GM19035 (cell line): ENCODE measurements around the gene NUP205.
A peak's percentile ranks its signal among the peaks of the same experiment; 100 is the strongest.
"Not testable (repeated sequence)": the region's sequence is repeated elsewhere in the genome, so short reads cannot be mapped to it uniquely, and the experiment has no call there.

ENCODE experiments used
- ATAC-seq: cut with Tn5 transposase; IDR thresholded peaks from one replicate; pipeline ENCODE4 v1.9.1; 2021; ENCODE audit not compliant: unreplicated experiment

NUP205 gene

GRCh38 chr7:135620447-135620846, 62.7 kb downstream of the NUP205 start:
- ATAC-seq: no peak

DNA sequence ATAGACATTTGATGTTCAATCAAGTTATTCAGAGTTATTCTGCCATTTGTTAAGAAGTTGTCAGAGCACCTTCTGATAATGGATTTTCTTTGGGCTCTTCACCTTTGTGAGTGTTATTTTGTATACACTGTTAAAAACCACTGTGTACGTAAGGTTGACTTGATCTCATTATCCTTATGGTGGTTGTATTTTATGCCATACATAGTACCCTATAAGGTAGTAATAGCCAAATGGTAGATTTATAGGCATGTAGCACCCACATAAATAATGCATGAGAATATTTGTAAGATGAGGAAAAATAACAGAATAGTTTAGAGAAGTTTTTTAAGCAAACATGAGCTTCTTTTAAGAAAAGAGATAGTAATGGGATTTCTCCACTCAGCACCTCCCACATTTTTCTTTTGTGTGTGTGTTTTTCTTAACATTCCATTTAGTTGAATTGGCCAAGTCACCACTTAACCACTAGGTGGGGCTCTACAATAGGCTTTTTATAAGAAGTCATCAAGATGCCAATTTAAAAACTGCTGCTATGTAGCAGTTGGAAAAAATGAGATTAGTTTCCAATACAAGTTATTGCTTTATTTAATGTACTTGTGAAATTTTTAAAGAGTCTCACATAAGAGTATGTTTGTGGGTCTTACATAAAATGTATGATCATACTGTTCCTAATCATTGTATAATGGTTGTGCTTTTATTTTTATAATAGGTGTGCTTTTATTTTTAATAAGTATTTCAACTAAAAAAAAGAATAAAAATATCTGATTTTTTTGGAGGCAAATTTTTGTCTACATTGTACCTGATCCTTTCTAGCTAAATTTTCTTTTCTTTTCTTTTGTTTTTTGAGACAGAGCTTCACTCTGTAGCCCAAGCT, 63.5 kb downstream of the NUP205 start:
- ATAC-seq: no peak

- no peak for ATAC-seq
These were observed 76.6 kb downstream of the NUP205 start for GRCh38 chr7:135634191-135634878.

DNA sequence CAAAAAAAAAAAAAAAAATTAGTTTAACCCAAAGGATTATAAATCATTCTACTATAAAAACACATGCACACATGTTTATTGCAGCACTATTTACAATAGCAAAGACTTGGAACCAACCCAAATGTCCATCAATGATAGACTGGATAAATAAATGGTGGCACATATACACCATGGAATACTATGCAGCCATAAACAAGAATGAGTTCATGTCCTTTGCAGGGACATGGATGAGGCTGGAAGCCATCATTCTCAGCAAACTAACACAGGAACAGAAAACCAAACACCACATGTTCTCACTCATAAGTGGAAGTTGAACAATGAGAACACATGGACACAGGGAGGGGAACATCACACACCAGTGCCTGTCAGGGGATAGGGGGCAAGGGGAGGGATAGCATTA, 82.0 kb downstream of the NUP205 start:
- not testable (repeated sequence) for ATAC-seq

DNA sequence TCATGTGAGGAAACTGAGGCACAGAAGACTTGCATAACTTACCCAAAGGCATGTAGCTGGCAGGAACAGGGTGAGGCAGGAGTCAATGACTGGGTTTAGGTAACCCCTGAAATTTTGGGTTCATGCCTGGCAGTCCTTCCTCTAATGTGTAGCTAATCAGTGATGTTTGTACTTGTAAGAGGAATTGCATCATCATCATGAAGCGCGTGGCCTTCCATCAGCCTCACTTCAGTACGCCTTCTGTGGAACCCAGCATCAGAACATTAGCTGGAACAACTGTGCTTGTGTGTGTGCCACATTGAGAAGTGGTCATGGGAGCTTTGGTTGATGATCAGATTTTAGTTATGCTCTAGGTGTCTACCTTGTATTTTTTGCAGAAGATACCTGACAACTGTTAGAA, 86.4 kb downstream of the NUP205 start:
- no peak for ATAC-seq

DNA sequence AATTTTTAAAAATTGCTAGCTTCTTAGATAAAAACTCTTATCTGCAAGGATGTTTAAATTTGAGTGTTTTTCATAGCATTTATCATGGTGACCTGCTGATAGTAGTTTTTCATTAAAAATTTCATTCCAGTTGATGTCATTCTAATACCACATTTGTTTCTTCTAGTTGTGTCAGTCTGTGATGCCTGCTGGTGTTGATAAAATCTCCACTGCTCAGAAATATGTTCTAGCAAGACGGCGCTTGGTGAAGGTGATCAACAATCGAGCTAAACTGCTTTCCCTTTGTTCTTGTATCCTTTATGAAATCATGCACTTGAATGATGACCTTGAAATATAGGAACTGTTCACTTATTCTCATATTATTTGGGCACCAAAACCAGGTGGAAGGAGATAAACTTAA, 87.0 kb downstream of the NUP205 start:
- no peak for ATAC-seq

- peak; percentile 49 for ATAC-seq
These were observed 87.7 kb downstream of the NUP205 start for GRCh38 chr7:135645296-135645904.

DNA sequence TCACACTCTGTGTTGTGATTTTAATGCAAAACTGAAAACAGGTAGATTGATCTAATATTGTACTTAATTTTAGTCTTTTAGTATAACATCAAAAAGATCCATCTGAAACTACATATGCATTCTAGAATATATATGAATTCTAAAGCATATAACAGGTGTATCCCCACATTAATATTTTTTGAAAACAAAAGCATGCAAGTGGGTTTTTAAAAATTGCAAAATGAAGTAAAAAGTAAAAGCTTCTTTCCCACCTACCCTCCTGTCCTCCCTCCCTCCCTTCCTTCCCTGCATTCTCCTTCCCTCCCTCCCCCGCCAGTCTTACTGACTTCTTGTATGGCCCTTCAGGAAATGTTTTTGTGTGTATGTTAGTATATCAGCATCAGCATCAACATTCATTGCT, 90.0 kb downstream of the NUP205 start:
- no peak for ATAC-seq

DNA sequence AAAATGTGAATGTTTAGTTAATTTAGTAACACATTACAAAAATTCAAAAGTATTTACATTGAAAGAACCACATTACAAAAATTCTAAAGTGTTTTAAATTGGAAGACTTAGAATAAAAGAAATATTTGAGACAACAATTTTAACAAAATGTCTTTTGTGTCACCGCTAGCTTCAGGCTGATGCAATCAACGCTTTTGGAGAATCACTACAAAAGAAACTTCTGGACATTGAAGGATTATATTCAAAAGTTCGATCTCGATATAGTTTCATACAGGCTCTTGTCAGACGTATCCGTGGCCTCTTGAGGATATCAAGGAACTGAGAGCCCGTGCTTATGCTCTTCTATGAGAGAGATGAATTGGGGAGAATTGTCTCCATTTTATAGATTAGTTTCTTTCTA, 90.5 kb downstream of the NUP205 start:
- ATAC-seq: no peak

DNA sequence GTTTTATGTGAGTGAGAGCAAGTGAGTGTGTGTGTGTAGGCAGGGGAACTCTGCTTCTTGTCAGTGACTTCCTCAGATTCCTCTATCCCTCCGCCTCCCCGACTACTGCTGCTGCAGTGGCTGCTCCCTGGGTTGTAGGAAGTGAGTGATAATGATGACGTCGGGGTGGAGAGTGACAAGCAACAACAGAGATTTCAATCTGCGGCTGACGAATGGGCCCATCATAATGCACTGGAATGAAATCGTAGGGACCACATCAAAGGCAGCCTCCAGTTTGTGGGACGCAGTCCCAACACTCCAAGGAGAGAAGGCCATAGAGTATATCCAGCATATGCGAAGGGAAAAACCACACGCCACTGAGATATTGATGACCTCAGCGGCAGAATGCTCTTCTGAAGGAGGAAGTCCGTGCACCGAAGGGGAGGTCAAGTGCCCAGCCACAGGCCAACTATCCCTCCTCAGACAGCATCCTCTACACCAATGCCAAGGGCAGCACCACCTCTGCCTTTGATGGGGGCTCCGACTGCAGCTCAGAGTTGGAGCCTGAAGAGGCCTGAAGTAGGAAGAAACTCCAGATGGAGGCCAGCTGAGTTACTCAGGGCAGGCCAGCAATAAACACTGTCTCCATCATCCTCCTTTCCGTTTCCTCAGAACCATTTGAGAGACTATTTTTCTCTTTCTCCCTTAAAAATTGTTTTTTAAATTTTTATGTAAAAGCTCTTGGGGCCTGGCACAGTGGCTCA, 93.3 kb downstream of the NUP205 start:
- ATAC-seq: no peak

DNA sequence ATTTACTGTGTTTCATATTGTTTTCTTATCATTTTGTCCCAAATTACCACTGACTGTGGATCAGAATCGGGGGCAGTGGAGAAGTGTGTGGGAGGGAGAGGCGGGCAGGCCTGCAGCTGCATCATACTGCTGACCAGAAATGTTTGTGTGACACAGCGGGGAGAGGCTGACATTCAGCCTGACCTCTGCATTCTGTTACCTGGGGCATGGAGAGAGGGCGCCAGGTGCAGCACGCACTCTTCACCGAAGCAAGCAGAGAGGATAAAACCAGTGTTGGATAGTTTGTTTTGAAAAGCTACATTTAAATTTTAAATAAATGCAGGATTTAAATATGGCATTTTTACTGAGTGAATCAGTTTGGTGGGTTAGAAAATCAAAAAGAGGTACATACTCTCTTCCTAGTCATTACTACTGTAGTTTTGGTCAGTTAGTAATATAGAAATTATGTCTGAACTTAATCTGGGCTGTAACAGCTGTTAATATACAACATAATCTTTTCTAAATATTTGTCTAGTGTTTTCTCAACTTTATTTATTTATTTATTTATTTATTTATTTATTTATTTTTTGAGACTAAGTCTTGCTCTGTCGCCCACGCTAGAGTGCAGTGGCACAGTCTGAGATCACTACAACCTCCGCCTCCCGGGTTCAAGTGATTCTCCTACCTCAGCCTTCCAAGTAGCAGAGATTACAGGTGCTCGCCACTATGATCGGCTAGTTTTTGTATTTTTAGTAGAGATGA, 95.8 kb downstream of the NUP205 start:
- no peak for ATAC-seq

- ATAC-seq: no peak
These were observed 100.8 kb downstream of the NUP205 start for GRCh38 chr7:135658564-135658963.

DNA sequence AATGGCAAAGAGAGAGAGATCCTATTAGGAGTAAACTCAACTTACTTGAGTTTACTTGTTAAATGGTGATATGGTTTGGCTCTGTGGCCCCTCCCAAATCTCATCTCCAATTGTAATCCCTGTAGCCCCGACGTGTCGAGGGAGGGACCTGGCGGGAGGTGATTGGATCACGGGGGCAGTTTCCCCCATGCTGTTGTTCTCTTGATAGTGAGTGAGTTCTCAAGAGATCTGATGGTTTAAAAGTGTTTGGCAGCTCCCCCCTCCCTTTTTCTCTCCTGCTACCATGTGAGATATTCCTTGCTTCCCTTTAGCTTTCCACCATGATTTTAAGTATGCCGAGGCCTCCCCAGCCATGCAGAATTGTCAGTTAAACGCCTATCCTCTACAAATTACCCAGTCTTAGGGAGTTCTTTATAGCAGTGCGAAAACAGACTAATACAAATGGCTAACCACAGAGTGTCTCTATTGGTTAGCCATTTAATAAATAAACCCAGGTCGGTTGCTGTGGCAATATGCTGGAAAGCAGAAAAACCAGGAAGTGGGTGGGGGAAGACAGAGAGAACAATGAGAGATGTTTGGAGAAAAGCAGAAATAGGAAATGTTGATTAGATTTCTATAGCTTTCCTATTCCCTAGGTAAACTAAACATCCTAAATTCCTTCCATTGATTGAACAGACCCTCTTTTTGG, 101.6 kb downstream of the NUP205 start:
- no peak for ATAC-seq

DNA sequence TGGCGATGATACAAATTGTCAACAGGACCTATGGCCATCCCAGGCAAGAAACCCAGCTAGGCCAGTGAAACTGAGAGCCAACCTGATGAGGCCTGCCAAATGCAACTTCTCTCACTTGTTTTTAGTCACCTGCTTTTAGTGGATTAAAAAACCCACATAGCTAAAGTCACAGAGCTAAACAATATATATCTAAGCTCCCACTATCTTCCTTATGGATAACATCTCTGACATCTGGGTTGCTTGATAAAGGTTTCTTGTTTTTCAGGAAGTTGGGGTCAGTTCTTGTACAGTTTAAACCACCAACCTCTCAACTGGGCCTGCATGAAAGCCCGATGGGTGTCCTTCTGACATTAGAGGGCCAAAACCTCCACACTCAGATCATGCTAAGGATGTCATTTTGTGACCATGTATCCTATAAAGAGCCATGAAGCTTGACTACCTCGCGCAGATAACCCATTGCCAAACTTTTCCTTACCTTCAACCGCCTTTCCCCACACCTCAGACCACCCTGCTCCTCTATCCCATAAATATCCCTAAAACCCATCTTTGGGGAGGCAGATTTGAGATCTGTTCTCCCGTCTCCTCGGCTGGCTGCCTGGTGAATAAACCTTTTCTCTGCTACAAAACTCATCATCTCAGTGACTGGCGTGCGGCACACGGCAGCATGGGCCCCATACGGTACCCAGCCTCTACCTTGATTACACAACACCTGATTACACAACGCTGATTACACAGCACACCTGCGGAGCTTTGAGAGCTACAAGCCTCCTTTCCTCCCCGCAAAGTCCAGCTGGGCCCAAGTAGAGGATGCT, 103.8 kb downstream of the NUP205 start:
- ATAC-seq: no peak

DNA sequence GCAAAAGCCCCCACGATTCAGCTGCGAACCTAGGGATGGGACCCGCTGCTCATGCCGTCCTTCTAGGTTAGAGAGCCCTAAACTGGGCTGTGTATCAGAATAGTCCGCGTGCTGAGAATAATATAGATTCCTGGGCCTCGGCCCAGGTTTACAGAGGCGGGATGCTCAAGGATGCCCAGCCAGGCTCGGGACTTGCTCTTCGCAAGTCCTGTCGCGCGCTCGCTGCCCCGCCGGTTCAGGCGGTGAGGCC, 104.3 kb downstream of the NUP205 start:
- no peak for ATAC-seq

- ATAC-seq: peak; percentile 96
These were observed 104.8 kb downstream of the NUP205 start, which contains the start of gene STMP1 for GRCh38 chr7:135662373-135663114. Gene STMP1, plus strand, starts transcription at chr7:135662514.

DNA sequence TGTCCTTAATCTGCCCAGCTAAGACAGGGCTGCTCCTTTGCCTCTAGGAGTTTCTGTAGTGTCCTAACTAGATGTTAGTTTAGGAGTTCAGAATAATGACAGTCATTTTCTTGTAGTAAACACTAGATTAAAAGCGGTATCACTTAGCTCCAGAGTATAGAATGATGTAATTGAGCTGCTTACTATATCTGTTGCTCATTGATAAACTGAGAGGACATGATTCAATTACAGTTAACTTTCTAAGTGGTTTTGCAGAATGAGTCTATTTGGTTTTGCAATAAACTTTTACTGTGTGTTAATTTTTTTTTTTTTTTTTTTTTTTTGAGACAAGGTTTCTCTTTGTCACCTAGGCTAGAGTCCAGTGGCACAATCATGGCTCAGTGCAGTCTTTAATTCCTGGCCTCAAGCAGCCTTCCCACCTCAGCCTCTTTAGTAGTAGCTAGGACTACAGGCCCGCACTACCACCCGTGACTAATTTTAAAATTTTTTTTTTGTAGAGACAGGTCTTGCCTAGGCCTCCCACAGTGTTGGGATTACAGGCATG, 106.4 kb downstream of the NUP205 start:
- ATAC-seq: no peak

DNA sequence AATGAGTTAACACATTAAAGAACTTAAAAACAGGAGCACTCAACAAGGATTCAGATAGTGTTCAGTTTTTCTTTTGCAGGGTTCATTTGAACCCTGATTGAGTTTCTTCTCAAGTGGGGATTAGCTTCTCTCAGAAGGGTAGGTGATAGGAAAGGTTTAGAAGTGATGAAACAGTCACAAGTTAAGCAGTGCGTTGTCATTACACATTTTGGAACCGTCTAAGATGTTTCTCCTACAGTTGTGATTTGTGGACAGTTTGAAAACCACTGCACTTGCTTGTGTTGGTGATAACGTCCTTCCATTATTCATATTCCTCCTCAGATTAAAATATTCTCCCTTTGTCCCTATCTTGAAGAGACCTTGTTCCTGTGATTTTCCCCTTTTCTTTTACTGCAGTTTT, 107.3 kb downstream of the NUP205 start:
- no peak for ATAC-seq
